Measurements from ENCODE around the gene KDM4F.
"Not testable (repeated sequence)": the region's sequence is repeated elsewhere in the genome, so short reads cannot be mapped to it uniquely, and the experiment has no call there.

The KDM4F gene

GRCh38 chr11:95037356-95038035, 11.7 kb upstream of the KDM4F start:
- not testable (repeated sequence) for H3K9me3 ChIP-seq (ENCODE audit: insufficient read depth, low read depth, low read length); H3K27ac ChIP-seq (ENCODE audit: low read length); H3K36me3 ChIP-seq (ENCODE audit: insufficient read depth, low read depth, low read length); H3K4me1 ChIP-seq (ENCODE audit: insufficient read depth, low read length); H3K4me3 ChIP-seq (ENCODE audit: low read length); H3K27me3 ChIP-seq (ENCODE audit: insufficient read depth, low read length); H3K9ac ChIP-seq (ENCODE audit: low read depth, low read length)

- Histone ChIP-seq H3K9ac (ENCODE audit: low read depth, low read length) (no peak overlapping the region), H3K9me3 (ENCODE audit: insufficient read depth, low read depth, low read length) (no peaks in the 10 kb centered on the region), H3K27me3 (ENCODE audit: insufficient read depth, low read length) (no peaks in the 10 kb centered on the region), H3K4me1 (ENCODE audit: insufficient read depth, low read length) (no peaks in the 10 kb centered on the region), H3K36me3 (ENCODE audit: insufficient read depth, low read depth, low read length) (no peaks in the 10 kb centered on the region), H3K4me3 (ENCODE audit: low read length) (no peak overlapping the region), H3K27ac (ENCODE audit: low read length) (no peak overlapping the region)
Measured at GRCh38 chr11:95042239-95042638, 7.0 kb upstream of the KDM4F start.

- H3K36me3 ChIP-seq (ENCODE audit: insufficient read depth, low read depth, low read length): no peaks in the 10 kb centered on the region
- no peaks in the 10 kb centered on the region for H3K27me3 ChIP-seq (ENCODE audit: insufficient read depth, low read length)
- H3K27ac ChIP-seq (ENCODE audit: low read length): no peak overlapping the region
- no peaks in the 10 kb centered on the region for H3K9me3 ChIP-seq (ENCODE audit: insufficient read depth, low read depth, low read length)
- no peaks in the 10 kb centered on the region for H3K4me1 ChIP-seq (ENCODE audit: insufficient read depth, low read length)
- H3K9ac ChIP-seq (ENCODE audit: low read depth, low read length): no peak overlapping the region
- H3K4me3 ChIP-seq (ENCODE audit: low read length): no peak overlapping the region
Measured at GRCh38 chr11:95042906-95043305, 6.3 kb upstream of the KDM4F start.

- Histone ChIP-seq H3K27me3 (ENCODE audit: insufficient read depth, low read length) (no peaks in the 10 kb centered on the region), H3K9ac (ENCODE audit: low read depth, low read length) (no peak overlapping the region), H3K4me3 (ENCODE audit: low read length) (no peak overlapping the region), H3K36me3 (ENCODE audit: insufficient read depth, low read depth, low read length) (no peaks in the 10 kb centered on the region), H3K9me3 (ENCODE audit: insufficient read depth, low read depth, low read length) (no peaks in the 10 kb centered on the region), H3K4me1 (ENCODE audit: insufficient read depth, low read length) (no peaks in the 10 kb centered on the region), H3K27ac (ENCODE audit: low read length) (no peak overlapping the region)
Measured at GRCh38 chr11:95044010-95044409, 5.2 kb upstream of the KDM4F start.

- Histone ChIP-seq H3K9me3 (ENCODE audit: insufficient read depth, low read depth, low read length) (no peaks in the 10 kb centered on the region), H3K27me3 (ENCODE audit: insufficient read depth, low read length) (no peaks in the 10 kb centered on the region), H3K9ac (ENCODE audit: low read depth, low read length) (no peak overlapping the region), H3K27ac (ENCODE audit: low read length) (no peak overlapping the region), H3K4me3 (ENCODE audit: low read length) (no peak overlapping the region), H3K4me1 (ENCODE audit: insufficient read depth, low read length) (no peaks in the 10 kb centered on the region), H3K36me3 (ENCODE audit: insufficient read depth, low read depth, low read length) (no peaks in the 10 kb centered on the region)
Measured at GRCh38 chr11:95045812-95046211, 3.4 kb upstream of the KDM4F start.

GRCh38 chr11:95050595-95051202, 1.5 kb downstream of the KDM4F start:
- Histone ChIP-seq H3K27ac (ENCODE audit: low read length) (no peak overlapping the region), H3K27me3 (ENCODE audit: insufficient read depth, low read length) (peaks cover 7% of the 10 kb centered on the region; the same call in 1 of the 2 replicates), H3K9me3 (ENCODE audit: insufficient read depth, low read depth, low read length) (no peaks in the 10 kb centered on the region), H3K4me1 (ENCODE audit: insufficient read depth, low read length) (no peaks in the 10 kb centered on the region), H3K36me3 (ENCODE audit: insufficient read depth, low read depth, low read length) (no peaks in the 10 kb centered on the region), H3K9ac (ENCODE audit: low read depth, low read length) (no peak overlapping the region), H3K4me3 (ENCODE audit: low read length) (no peak overlapping the region)

- Histone ChIP-seq H3K4me1 (ENCODE audit: insufficient read depth, low read length) (no peaks in the 10 kb centered on the region), H3K36me3 (ENCODE audit: insufficient read depth, low read depth, low read length) (no peaks in the 10 kb centered on the region), H3K4me3 (ENCODE audit: low read length) (no peak overlapping the region), H3K9ac (ENCODE audit: low read depth, low read length) (no peak overlapping the region), H3K27ac (ENCODE audit: low read length) (no peak overlapping the region), H3K9me3 (ENCODE audit: insufficient read depth, low read depth, low read length) (no peaks in the 10 kb centered on the region), H3K27me3 (ENCODE audit: insufficient read depth, low read length) (peaks cover 7% of the 10 kb centered on the region; the same call in 1 of the 2 replicates)
Measured at GRCh38 chr11:95054356-95054755, 5.1 kb downstream of the KDM4F start.

- Histone ChIP-seq H3K9ac (ENCODE audit: low read depth, low read length) (no peak overlapping the region), H3K27ac (ENCODE audit: low read length) (no peak overlapping the region), H3K27me3 (ENCODE audit: insufficient read depth, low read length) (peaks cover 7% of the 10 kb centered on the region; the same call in 1 of the 2 replicates), H3K4me3 (ENCODE audit: low read length) (no peak overlapping the region), H3K4me1 (ENCODE audit: insufficient read depth, low read length) (no peaks in the 10 kb centered on the region), H3K9me3 (ENCODE audit: insufficient read depth, low read depth, low read length) (no peaks in the 10 kb centered on the region), H3K36me3 (ENCODE audit: insufficient read depth, low read depth, low read length) (no peaks in the 10 kb centered on the region)
Measured at GRCh38 chr11:95055283-95055897, 6.2 kb downstream of the KDM4F start.

GRCh38 chr11:95057959-95058358, 8.7 kb downstream of the KDM4F start:
- Histone ChIP-seq H3K4me1 (ENCODE audit: insufficient read depth, low read length) (no peaks in the 10 kb centered on the region), H3K9ac (ENCODE audit: low read depth, low read length) (no peak overlapping the region), H3K9me3 (ENCODE audit: insufficient read depth, low read depth, low read length) (no peaks in the 10 kb centered on the region), H3K27ac (ENCODE audit: low read length) (no peak overlapping the region), H3K36me3 (ENCODE audit: insufficient read depth, low read depth, low read length) (no peaks in the 10 kb centered on the region), H3K27me3 (ENCODE audit: insufficient read depth, low read length) (peaks cover 7% of the 10 kb centered on the region; the same call in 1 of the 2 replicates), H3K4me3 (ENCODE audit: low read length) (no peak overlapping the region)

- H3K27me3 ChIP-seq (ENCODE audit: insufficient read depth, low read length): peaks cover 7% of the 10 kb centered on the region; the same call in 1 of the 2 replicates
Measured at GRCh38 chr11:95058621-95059020, 9.4 kb downstream of the KDM4F start.

GRCh38 chr11:95059046-95059445, 9.8 kb downstream of the KDM4F start:
- H3K36me3 ChIP-seq (ENCODE audit: insufficient read depth, low read depth, low read length): no peaks in the 10 kb centered on the region
- no peaks in the 10 kb centered on the region for H3K9me3 ChIP-seq (ENCODE audit: insufficient read depth, low read depth, low read length)
- no peak overlapping the region for H3K27ac ChIP-seq (ENCODE audit: low read length)

More at GRCh38 chr11:95058621-95059020, 9.4 kb downstream of the KDM4F start:
- no peaks in the 10 kb centered on the region for H3K4me1 ChIP-seq (ENCODE audit: insufficient read depth, low read length)
- no peak overlapping the region for H3K9ac ChIP-seq (ENCODE audit: low read depth, low read length)
- H3K9me3 ChIP-seq (ENCODE audit: insufficient read depth, low read depth, low read length): no peaks in the 10 kb centered on the region
- H3K27ac ChIP-seq (ENCODE audit: low read length): no peak overlapping the region
- no peak overlapping the region for H3K4me3 ChIP-seq (ENCODE audit: low read length)
- no peaks in the 10 kb centered on the region for H3K36me3 ChIP-seq (ENCODE audit: insufficient read depth, low read depth, low read length)

GRCh38 chr11:95065336-95065735, 16.1 kb downstream of the KDM4F start:
- Histone ChIP-seq H3K36me3 (ENCODE audit: insufficient read depth, low read depth, low read length) (no peaks in the 10 kb centered on the region), H3K9me3 (ENCODE audit: insufficient read depth, low read depth, low read length) (no peaks in the 10 kb centered on the region), H3K27me3 (ENCODE audit: insufficient read depth, low read length) (no peaks in the 10 kb centered on the region; the same call in 1 of the 2 replicates), H3K4me3 (ENCODE audit: low read length) (no peak overlapping the region), H3K4me1 (ENCODE audit: insufficient read depth, low read length) (peaks cover 5% of the 10 kb centered on the region; the same call in 1 of the 2 replicates), H3K9ac (ENCODE audit: low read depth, low read length) (no peak overlapping the region), H3K27ac (ENCODE audit: low read length) (no peak overlapping the region)

More at GRCh38 chr11:95059046-95059445, 9.8 kb downstream of the KDM4F start:
- H3K27me3 ChIP-seq (ENCODE audit: insufficient read depth, low read length): peaks cover 4% of the 10 kb centered on the region; the same call in 1 of the 2 replicates
- no peak overlapping the region for H3K4me3 ChIP-seq (ENCODE audit: low read length)
- no peaks in the 10 kb centered on the region for H3K4me1 ChIP-seq (ENCODE audit: insufficient read depth, low read length)
- no peak overlapping the region for H3K9ac ChIP-seq (ENCODE audit: low read depth, low read length)

Data from iPS-20b (cell line).